ENCODE measurements around the gene CTSH.
"Not testable (repeated sequence)": the region's sequence is repeated elsewhere in the genome, so short reads cannot be mapped to it uniquely, and the experiment has no call there.

The CTSH gene

DNA sequence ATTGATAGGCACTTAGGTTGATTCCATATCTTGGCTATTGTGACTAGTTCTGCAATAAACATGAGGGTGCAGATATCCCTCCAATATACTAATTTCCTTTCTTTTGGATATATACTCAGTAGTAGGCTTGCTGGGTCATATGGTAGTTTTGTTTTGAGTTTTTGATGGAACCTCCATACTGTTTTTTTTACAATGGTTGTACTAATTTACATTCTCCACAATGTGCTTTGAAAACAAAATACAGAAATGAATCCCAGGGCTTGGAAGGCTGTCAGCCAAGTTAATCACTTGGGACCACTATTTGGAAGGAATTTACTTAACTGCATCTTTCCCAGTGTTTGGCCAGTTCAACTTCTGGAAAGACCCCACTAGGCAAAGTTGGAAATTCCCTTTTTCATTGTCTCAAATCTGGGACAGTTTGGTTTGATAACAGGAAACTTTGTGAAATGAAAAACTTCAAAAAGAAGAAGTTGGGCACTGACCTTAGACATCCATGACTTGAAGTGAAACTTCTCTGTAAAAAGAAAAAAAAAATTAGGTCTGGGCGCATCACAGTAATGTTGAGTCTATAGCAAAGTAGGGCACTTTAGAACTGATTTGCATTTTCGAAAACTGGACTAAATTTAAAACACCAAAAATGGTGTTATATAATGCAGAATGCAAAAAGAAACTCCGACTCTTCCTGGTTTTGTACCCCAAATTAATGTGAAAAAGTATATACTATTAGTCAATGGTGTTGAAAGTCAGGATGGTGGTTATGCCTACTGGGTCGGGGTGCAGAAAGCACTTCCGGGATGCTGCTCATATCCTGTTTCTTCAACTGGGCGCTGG lies 6.0 kb downstream of the CTSH start:
- DNase-seq, result no peak

DNA sequence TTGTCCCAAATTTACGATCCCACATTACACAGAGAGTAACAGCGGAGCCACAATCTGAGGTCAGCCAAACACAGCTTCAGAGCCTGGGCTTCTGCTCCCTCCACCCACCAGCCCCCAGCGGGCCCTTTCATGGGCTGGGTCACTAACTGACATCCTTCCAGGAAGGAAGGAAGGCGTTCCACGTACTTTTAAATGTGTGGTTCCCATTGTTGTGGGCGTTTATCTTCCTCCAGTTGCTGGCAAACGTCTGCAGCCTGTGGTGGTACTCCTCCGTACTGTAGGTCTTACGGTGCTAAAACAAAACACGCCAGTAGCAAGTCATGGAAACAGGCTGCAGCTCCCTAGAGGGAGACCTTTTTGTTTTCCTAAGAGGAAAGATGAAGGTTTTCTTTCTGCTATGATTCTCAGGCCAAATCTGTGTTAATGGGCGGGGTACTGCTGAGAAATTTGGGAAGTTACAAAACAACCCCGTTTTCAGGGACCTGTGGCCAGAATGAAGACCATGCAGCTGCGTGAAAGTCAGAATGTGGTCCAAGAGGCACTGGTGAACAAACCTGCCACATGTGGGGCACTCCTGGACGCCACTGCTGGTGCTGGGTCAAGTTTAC lies 7.6 kb downstream of the CTSH start:
- no peak for DNase-seq

DNA sequence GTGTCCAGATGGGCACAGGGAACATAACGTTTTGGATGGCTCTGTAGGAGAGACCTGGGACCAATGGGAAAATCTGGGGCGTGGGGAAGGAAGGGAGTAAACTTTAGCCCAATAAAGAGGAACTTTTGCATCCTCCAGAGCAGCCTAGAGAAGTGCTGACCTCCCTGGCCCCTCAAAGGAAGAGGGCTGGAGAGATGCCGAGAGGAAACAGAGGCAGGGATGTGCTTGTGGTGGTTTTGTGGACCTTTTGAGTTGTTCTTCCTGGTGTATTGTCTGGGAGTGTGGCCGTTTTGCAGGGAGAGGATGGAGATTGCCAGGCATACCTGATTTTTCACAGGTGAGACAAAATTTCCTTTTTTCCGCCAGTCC lies 10.2 kb downstream of the CTSH start:
- no peak for DNase-seq

DNA sequence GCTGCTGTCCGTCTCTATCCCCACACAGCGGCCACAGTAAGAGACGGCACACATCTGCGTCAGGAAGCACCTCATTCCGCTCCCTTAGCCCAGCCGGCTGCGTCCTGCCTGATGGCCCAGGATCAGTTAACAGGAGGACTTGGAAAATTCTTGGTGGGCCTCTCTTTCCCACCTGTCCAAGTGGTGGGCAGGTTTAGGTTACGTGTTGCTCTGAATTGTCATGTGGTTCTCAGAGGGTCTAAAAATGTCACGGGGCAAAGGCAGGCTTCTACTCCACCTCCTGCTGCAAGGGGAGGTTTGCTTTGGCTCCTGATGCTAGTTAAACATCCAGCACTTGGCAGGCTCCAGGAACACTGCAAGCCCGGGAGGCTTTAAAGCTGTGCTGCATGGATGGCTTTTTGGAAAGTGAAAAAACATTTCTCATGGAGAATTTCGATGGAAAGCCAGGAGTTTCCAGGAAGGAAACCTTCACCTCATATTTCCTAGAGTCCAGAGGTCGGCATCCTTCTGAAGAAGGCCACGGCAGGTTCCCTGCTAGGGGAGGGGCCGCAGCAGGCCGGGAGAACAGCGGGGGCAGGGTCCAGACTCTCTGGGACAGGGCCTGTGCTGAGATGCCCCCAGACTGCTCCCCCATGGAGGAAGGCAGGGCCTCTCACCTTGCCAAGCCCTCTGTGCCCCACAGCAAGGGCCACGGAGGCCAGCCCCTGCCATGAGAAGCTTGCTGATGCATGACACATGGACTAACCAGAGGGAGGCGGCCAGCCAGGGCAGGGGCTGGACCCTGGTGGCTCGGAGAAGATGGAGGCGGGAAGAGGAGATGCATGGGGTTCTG lies 10.8 kb downstream of the CTSH start:
- no peak for DNase-seq

DNA sequence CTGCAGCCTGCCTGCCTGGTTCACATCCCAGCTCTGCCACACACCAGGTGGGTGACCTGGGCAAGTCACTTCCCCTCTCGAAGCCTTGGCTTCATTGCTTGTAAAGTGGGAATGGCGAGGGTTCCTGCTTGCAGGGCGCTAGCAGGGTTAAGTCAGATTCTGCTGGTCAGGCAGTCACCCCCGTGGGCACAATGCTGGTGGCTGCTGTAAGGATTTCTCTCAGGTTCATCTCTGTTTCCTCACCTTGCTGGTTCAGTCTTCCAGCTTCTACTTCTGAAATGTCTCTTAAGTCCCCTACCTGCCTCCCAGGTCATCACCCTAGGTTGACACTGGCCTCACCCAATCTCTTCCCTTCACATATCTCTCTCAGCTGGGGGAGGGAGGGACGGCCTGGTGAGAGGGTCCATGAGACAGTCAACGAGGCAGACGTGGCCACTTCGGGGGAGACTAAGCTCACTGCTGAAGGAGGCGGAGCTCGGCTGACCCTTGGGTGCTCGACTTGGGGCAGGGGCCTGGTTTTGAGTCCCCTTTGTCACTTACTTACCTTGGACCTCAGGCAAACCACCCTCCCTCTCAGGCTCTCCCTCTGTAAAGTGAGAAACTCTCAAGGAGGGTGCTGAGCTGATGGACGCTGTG lies 11.5 kb downstream of the CTSH start:
- no peak for DNase-seq

DNA sequence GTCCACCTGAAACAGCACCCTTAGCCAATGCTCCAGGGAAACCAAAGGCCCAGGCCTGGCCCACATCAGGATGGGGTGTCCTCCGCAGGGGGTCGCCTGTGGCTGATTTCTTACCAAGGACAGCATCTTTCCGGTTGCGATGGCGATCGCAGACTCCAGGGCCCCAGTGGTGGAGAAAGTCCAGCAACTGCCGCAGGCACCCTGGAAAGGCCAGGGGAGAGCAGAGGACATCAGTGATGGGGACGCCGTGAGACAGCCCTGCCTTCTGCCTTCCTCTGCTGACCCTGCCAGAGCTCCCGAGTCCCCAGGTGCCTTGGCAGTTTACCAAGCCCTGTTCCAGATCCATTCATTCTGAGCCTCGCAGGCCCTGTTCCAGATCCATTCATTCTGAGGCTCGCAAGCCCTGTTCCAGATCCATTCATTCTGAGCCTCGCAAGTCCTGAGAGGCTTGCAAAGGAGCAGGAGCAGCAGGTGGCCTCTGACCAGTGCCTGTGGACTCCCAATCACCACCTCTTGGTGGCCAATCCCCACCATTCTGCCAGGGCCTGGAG lies 12.5 kb downstream of the CTSH start:
- no peak for DNase-seq

DNA sequence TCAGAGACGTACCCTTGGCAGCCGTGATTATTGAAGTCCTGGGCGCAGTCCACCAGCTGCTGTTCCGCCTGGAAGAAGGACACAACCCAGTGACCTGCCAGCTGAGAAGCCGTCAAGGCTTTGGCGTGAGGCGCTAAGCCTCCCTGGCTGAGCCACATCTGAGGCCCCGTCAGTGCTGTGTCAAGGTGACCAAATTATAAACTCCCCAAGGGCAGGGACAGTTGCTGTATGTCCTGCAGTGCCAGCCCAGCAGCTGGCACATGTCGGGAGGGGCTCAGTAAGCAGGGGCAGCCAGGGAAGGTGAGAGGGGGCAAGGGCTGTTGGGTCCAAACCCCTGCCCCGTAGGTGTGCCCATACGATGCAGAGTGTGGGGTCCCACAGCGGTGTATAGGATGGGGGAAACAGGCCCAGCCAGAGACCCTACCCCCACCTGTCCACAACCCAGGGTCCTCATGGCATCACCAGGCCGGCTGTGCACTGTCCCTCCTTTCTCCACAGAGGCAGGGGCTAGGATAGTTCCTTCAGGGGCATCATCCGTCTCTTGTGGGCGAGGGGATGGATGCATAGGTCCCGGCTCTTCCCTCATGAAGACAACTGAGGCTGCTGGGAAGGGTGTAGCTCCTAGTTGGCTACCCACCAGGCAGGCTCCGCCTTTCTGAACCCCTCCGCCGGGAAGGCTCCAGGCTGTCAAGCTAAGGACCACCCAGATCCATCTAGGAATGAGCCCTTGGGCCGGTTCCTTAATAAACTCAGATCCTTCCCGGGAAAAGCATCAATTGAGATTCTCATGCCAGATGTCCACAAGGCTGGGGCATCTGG lies 13.2 kb downstream of the CTSH start:
- no peak for DNase-seq

DNA sequence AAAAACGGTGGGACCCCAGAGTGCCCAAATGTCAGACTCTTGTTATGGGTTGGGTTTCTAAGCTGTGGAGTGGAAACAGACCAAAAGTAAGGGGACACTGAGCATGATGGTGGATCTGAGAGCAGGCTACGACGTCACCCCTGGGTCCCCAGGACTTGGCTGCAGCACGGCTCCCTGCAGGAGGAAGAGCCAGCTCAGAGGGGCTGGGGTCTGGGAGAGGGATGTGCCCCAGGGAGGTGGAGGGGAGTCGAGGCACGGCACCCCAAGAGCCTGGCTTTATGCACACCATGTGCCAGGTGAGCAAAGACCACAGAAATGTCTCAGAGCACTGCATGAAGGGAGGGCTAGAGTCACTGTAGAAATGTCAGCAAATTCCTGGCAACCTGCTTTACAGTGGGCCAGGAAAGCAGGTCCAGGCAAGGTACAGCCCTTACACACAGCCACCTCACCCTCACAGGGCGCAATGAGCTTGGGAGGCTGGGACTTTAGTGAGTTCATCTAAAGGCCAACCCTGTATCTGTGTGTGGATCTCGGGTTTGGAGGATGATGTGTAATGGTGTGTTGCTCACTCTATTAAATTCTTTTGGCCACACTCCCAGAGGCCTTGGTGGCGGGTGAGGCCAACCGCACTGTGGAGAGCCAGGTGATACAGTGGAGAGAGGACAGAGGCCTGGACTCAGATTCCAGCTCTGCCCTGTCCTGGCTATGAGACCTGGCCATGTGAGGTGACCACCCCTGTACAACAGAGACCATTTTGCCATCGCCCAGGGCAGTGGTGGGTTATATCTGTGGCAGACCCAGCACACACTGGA lies 14.1 kb downstream of the CTSH start:
- DNase-seq, result no peak

DNA sequence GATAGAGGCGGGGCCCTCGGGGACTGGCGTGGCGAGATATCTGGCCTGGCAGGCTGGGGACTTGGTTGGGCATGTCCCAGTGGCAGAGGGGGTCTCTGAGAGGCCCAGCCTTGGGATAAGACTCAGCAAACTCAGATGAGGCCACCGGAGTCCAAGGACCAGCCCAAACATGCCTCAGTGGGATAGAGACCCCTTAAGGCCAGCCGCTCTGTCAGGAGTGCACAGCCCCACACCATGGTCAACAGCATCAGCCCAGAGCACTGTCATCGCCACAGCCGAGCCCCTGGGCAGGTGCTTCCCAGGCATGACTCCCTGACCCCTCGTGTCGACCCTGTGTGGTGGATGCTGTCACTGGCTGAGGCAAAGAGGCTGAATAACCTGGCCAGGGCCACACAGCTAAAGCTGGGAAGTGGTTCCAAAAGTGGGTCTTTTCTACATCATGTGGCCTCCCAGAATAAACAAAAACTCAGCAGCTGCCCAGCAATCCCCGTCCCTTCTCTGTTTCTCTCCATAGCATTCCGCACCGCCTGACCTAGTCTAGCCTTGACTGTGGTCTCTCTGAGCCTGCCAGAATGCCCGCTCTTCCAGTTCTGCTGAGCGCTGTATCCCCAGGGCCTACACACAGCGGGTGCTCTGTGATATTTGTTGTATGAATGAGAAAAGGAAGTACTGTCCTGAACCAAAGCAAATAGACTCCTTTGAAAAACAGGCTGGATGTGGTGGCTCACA lies 15.1 kb downstream of the CTSH start:
- no peak for DNase-seq

DNA sequence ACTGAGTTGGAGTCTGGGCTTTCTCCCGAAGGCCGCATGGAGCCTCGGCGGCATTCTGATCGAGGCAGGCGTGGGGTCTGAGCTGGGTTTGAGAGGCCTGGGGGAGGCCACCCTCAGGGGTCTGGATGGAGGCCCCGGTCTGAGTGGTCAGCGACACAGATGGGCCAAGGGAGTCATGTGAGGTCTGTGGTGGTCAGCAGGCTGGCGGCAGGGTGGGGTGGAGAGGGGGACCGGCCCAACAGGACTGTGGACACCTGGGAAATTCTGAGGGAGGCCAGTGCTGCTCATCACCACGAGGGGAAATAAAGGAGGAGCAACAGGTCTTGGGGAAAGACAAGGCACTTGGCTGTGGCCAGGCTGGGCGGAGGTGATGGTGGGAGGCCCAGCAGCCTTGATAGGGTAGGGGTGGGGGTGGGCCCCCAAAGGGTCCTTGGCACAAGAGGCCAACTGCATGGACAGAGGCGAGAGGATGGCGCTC lies 16.2 kb downstream of the CTSH start:
- no peak for DNase-seq

DNA sequence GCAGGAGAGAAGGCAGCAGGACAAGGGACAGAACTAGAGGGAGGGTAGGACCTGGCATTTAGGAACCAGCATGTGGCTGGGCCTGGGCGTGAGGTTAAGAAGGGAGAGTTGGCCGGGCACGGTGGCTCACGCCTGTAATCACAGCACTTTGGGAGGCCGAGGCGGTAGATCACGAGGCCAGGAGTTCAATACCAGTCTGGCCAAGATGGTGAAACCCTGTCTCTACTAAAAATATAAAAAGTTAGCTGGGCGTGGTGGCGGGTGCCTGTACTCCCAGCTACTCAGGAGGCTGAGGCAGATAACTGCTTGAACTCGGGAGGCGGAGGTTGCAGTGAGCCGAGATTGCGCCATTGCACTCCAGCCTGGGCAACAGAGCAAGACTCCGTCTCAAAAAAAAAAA lies 16.7 kb downstream of the CTSH start:
- DNase-seq, result not testable (repeated sequence)

DNA sequence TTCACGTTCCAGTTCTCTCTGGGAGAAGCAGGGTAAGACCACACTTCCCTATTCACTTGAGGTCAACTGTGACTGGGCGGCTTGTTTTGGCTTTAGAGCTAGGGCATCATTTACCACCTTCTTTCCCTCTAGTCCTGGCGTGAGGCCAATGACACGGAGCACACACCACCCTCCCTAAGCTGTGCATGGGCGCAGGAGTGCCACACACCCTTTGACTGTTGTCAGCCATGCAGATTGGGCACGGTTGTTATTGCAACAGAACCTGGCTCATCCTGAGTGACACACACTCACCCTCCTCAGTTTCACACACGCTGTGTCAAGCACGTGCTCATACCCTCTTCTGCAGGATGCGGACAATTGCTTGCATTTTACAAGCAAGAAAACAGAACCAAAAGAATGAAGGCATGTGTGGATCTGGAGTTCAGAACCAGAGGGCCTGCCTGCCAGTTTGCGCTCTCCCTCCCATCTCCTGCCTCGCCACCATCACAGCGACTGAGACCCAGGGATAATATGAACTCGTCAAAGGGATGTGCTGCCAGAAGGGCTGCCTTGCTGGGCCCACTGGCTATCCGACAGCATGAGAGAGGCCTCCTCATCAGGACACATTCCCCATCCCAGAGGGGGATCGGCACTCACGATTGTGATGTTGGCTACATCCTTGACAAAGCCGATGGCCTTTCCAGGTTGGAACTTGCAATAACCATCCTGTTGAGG lies 17.6 kb downstream of the CTSH start:
- DNase-seq, result no peak

DNA sequence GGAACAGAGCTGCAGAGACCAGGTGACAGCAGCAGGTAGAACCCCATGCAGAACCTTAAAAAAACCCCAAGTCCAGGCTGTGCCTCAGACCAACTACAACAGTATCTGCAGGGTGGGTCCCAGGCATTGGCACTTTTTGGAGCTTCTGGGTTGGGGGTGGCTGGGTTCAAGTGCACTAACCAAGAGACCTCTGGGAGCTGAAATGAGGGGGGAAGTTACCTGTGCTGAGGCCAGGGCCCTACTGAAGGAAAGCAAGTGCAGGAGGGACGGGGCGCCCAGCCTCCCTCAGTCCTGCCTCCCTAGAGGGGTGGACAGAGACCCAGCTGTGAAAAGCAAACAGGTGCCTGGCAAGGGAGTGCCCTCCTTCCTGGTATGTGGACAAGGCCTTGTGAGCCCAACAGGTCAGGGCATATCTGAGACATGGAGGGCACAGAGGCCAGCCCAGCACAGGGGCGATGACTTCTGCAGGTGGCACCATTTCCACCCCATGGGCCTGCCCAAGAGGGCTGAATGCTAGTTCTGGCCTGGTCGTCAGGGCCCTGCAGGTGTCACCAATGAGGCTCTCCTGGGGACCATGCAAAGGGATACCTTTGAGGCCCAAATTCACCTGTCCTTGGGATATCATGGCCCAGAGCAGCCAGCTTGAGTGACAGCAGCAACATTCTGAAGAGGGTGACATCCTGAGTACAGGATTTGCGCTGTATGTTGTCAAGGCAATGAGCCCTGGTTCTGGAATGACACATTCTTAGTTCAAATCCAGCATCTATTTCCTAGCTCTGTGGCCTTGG lies 18.7 kb downstream of the CTSH start:
- no peak for DNase-seq

DNA sequence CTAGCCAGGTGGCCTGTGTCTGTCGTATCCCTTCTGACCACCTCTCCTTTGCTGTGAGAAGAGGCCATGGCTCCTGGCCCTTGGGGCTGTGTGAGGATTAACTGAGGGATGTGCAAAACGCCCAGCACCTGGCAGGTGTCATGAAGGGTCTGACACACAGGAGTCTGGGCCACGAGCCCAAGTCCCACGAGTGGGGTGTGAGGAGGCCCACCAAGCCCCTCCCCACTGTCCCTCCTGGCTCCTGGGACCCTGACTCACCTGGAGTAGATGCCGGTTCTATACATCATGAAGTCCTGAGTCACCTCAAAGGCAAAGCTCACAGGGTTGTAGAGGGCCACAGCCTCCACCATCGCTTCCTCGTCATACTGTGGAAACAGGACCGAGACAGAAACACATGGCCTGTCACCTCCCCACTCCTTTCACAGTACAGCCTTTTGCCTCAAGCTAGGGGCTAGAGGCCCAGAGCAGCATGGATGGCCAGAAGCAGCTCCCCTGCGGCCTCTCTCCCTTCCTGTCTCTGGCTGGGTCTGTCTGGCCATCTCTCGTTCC lies 19.7 kb downstream of the CTSH start:
- no peak for DNase-seq

DNA sequence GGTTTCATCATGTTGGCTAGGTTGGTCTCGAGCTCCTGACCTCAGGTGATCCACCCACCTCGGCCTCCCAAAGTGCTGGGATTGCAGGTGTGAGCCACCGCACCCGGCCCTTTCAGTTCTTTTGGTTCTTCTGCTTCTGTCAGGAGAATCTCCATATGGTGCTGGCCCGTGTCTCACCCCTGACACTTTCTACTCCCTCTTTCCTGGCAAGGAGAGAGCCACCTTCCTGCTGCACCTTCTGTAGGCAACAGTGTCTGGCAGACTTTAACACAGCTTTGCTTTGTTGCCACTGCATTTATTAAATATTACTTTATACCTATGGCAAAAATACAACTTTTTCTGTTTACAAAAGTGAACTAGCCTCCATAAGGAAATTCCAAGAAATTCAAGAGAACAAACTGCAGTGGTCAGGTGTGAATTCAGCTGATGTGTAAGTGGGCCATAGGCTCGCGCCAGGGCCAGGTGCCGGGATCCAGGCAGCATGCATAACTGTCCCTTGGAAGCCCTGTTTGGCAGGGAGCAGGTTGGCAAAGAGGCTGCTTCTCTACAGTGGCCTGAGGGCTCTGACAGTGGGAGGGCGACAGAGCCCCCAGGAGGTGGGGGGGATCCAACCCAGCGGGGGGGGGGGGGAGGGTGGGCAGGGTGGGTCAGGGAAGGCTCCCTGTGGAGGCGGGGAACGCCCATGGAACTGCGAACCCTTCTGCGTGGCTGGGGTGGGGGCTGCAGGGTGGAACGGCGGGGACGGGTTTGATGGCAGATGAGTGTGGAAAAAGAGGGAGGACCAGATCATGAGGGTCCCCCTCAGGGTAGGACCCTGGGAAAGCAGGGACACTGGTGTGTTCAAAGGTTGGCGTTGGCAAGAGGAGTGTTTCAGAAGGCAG lies 21.1 kb downstream of the CTSH start:
- no peak for DNase-seq

DNA sequence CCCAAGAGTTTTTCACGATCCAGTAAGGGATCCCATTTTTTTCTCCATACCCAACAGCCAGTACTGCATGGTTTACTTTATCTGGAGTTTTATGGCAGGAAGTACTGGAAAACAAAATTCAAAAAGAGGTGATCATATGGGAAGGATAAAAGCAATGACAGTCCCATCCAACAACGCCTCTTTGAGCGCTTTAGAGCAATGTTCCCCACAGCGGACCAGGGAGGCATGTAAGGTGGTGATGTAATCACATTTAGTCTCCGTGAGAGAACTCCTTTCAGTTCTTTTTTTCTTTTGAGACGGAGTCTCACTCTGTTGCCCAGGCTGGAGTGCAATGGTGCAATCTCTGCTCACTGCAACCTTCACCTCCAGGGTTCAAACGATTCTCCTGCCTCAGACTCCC lies 21.8 kb downstream of the CTSH start:
- no peak for DNase-seq

DNA sequence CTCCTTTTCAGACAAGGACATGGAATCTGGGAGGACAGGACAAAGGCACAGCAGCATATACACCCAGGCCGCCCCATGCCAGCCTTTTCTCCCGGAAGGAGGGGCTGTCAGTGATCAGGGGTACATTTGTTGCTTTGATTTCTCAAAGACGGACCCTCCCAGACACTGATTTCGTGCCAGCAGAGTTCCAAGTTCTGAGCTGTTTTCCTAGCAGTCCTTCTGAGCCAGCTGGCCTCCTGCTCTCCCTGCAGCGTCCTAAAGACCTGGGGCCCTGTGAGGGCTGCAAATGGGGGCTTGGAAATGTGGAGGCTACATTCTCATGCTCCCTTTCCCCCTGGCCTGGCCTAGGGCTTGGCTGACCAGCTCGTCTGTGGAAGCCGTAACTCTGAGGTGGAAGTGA lies 22.3 kb downstream of the CTSH start:
- DNase-seq, result no peak

DNA sequence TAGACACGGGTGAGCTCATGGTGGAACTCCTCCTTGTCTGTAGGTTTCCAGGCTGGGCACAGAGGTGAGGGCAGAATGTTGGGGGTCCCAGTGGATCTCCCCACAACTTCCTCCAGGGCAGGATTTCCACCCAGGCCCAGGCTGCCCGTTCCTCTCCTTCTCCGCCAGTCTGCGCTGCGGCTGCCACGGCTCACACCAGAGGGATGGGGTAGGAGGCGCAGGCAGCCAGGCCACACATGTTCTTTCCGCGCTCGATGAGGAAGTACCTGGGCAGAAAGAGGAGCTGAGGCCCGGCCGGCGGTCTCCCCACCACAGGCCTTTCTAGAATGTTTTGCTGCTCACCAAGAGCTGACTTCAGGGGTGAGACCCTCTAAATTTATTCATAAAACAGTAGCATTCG lies 22.9 kb downstream of the CTSH start:
- no peak for DNase-seq
